HepG2 (cell line): Measurements from ENCODE around the gene OR52A1. TPM values are rescaled to one million over a fixed set of nuclear protein-coding genes. Genes with fewer than 3 reads are reported as not detected.

ENCODE experiments used
- ATAC-seq: fragments of 200-7000 bp; cut with Tn5 transposase; 3 replicates; pipeline ENCODE4 v1.9.1; 2020; ENCODE audit warnings: mild to moderate bottlenecking, moderate library complexity
- BruUV-seq: library from RNA; stranded (reverse); fragments of 400-500 nt; replicated peaks from 2 replicates; lab custom pipeline; 2021; lab: Mats Ljungman, UMichigan
- CTCF ChIA-PET: fragments of 300-600 bp; formaldehyde crosslinking; extraction: SDS; loops from one replicate; lab custom pipeline; 2021; ENCODE audit warnings: low total read pairs, inconsistent platforms, low intra/inter-chr PET ratio; lab: Yijun Ruan, JAX
- POLR2A ChIA-PET: fragments of 350-600 bp; sonication (Branson Sonifier 250); formaldehyde crosslinking; loops from one replicate; lab custom pipeline; 2020; ENCODE audit warnings: antibody characterized with exemption, inconsistent platforms; lab: Yijun Ruan, JAX
- DNase-seq: peaks from one replicate; pipeline ENCODE4 v3.0.0-alpha.2; 2015; ENCODE audit warnings: low spot score
- FAIRE-seq: peaks from 3 replicates; lab custom pipeline; 2011; peaks lifted over from hg19 to GRCh38; lab: Jason Lieb, UNC
- H2AFZ ChIP-seq: one replicate; pipeline ENCODE4 v1.6.1; 2011; ENCODE audit warnings: low read length, inconsistent platforms
- H3K27ac ChIP-seq: fragments of 300-600 bp; 3 replicates; pipeline ENCODE4 v1.8.0; 2011; ENCODE audit warnings: mixed run types, mild to moderate bottlenecking, mixed read lengths, low read length, inconsistent platforms; ENCODE audit not compliant: insufficient read depth; ENCODE audit errors: extremely low read length
- H3K27me3 ChIP-seq, 2 experiments: fragments of 200-600 bp in 1 of 2; 2 replicates in 1 of 2; 3 replicates in 1 of 2; pipeline versions ENCODE4 v1.6.0 to v1.8.0; 2011; ENCODE audit warnings: low read length in 2 of 2, mild to moderate bottlenecking in 2 of 2, moderate library complexity in 2 of 2, inconsistent platforms in 1 of 2; ENCODE audit not compliant: insufficient read depth in 2 of 2, control insufficient read depth in 1 of 2
- H3K36me3 ChIP-seq, 2 experiments: fragments of 200-600 bp in 1 of 2; replicated peaks in 1 of 2; 2 replicates in 1 of 2; 3 replicates in 1 of 2; pipeline versions ENCODE4 v1.5.1 to v1.8.0; 2011; ENCODE audit warnings: low read length in 2 of 2, inconsistent platforms in 1 of 2; ENCODE audit not compliant: insufficient read depth in 2 of 2, control insufficient read depth in 1 of 2
- H3K4me1 ChIP-seq: 2 replicates; pipeline ENCODE4 v1.5.1; 2012; ENCODE audit warnings: low read length, inconsistent platforms; ENCODE audit not compliant: insufficient read depth
- H3K4me2 ChIP-seq: 2 replicates; pipeline ENCODE4 v1.6.0; 2011; ENCODE audit warnings: low read depth, low read length, inconsistent platforms
- H3K4me3 ChIP-seq, 3 experiments: fragments of 200-600 bp in 1 of 3; sonication (generic), shearing (Covaris generic) in 1 of 3; replicated peaks in 1 of 3; 2 replicates each; pipeline ENCODE4 v1.5.1; 2011 to 2016; ENCODE audit warnings: low read length in 3 of 3, inconsistent platforms in 2 of 3, low read depth in 2 of 3, mild to moderate bottlenecking in 2 of 3, control low read depth in 1 of 3, mixed read lengths in 1 of 3; ENCODE audit not compliant: insufficient read depth in 1 of 3
- H3K79me2 ChIP-seq: one replicate; pipeline ENCODE4 v1.6.1; 2011; ENCODE audit warnings: low read length, inconsistent platforms; ENCODE audit not compliant: insufficient read depth
- H3K9ac ChIP-seq: 2 replicates; pipeline ENCODE4 v1.6.0; 2011; ENCODE audit warnings: mild to moderate bottlenecking, low read depth, low read length, inconsistent platforms; ENCODE audit not compliant: insufficient read depth
- H3K9me3 ChIP-seq: 2 replicates; pipeline ENCODE4 v1.5.1; 2012; ENCODE audit warnings: mild to moderate bottlenecking, low read length
- H4K20me1 ChIP-seq: 2 replicates; pipeline ENCODE4 v1.6.0; 2011; ENCODE audit warnings: inconsistent platforms, mild to moderate bottlenecking, low read length, moderate library complexity; ENCODE audit not compliant: insufficient read depth
- CEBPB ChIP-seq: IDR thresholded peaks from 2 replicates; pipeline ENCODE4 v1.6.1; 2011; ENCODE audit warnings: low read depth, low read length, improper control_type of control experiment, borderline replicate concordance
- CEBPG ChIP-seq: IDR thresholded peaks from 2 replicates; pipeline ENCODE4 v1.6.1; 2016
- RAD21 ChIP-seq: fragments of 450-650 bp; formaldehyde crosslinking; IDR thresholded peaks from 2 replicates; pipeline ENCODE4 v1.5.0; 2020; ENCODE audit warnings: mild to moderate bottlenecking
- SMC3 ChIP-seq: IDR thresholded peaks from 2 replicates; pipeline ENCODE4 v1.6.1; 2011; ENCODE audit warnings: low read length, improper control_type of control experiment
- SRSF9 ChIP-seq: fragments of 200-400 bp; formaldehyde crosslinking; IDR thresholded peaks from 2 replicates; pipeline ENCODE4 v1.6.1; 2018; ENCODE audit warnings: borderline replicate concordance, mild to moderate bottlenecking, low read depth, low read length; ENCODE audit not compliant: insufficient read depth, poor library complexity, severe bottlenecking
- STAG1 ChIP-seq: sonication (generic); formaldehyde crosslinking; IDR thresholded peaks from 2 replicates; pipeline ENCODE4 v1.4.0; 2020; ENCODE audit warnings: missing genetic modification reagents
- ZNF354B ChIP-seq: sonication (generic); formaldehyde crosslinking; IDR thresholded peaks from 2 replicates; pipeline ENCODE4 v1.8.0; 2022; ENCODE audit warnings: mild to moderate bottlenecking, missing genetic modification reagents
- WGBS: methylation state at CpG from one replicate; pipeline ENCODE4 v1.1.6; 2017; ENCODE audit warnings: low lambda C conversion rate; 5-methylcytosine and 5-hydroxymethylcytosine counted together
- in situ Hi-C: cut with HindIII; loops from 2 replicates; pipeline ENCODE4 v1.10.0; 2017; ENCODE audit warnings: low pct_unique_long_range_greater_than_20kb; ENCODE audit not compliant: extremely low pct_ligation_motif_present
- intact Hi-C: fragments of 100-400 bp; cut with micrococcal nuclease; formaldehyde crosslinking; loops from one replicate; pipeline ENCODE4 v1.10.0; 2022; ENCODE audit not compliant: unreplicated experiment
- polyA plus RNA-seq, 8 experiments: library from polyadenylated mRNA; depleted of rRNA in 3 of 8; stranded (reverse) in 7 of 8; unstranded in 1 of 8; fragments of >200 nt; fragmentation: Illumina TruSeq in 4 of 8; extraction: Trizol in 4 of 8; gene quantifications; 2 replicates each; pipeline versions ENCODE4 v1.2.1 to v1.2.3, GENCODE V29; 2011 to 2016; ENCODE audit warnings: low read depth in 4 of 8, missing spikeins in 1 of 8, mixed read lengths in 1 of 8; ENCODE audit not compliant: insufficient read depth in 1 of 8
- total RNA-seq, 5 experiments: library from RNA; depleted of rRNA; stranded (reverse); fragments of >200 nt; fragmentation: Illumina TruSeq; extraction: Trizol; gene quantifications; 2 replicates each; pipeline ENCODE4 v1.2.3, GENCODE V29; 2016; ENCODE audit warnings: low read depth in 1 of 5
- TF ChIP-seq, protein P1 (sequence below): fragments of 450-650 bp; IDR thresholded peaks from 2 replicates; pipeline ENCODE4 v1.6.1; 2016
- TF ChIP-seq, protein P2 (sequence below): sonication (generic); formaldehyde crosslinking; IDR thresholded peaks from 2 replicates; pipeline ENCODE4 v1.5.0; 2020; ENCODE audit warnings: mild to moderate bottlenecking, missing genetic modification reagents, moderate library complexity

Gene OR52A1
- total and polyA plus RNA-seq, 2 of the 13 experiments (the other 11 are each of a cell fraction or from before 2014, with no cell fraction given): not detected

DNA sequence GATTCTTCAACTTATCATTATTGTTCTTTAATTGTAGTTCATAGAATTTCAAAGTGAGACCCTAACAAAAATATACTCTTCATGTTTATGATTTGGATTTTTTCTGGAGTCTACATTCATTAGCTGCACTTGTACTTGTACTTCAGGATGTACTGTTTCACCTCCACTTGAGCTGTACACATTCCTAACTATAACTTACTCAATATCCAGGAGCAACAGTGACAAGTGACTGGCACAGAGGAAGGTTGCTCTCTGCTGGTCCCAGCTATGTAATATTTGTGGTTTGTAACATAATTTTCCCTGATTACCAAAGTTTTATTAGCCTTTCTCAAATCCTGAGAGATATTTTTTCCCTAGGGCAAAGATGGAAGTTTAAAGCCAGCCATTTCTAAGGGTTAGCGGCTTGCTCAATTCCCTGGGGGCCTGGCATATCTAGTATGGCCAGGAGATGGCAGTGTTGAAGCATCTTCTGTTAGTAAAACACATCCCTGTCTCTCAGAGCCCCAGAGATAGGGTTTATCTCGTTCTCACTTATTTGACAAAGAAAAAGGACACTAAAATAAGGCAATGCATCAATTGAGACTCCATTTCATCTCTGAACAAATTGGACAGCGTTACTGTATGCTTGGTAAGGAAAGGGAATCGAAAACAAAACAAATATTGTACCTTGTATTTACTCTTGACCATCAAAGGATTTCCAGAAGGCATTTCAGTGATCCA, 30.6 kb downstream of the OR52A1 start:
- H3K36me3 ChIP-seq: no peaks in the 10 kb centered on the region
- H2AFZ ChIP-seq: no peak overlapping the region
- no peak overlapping the region for H3K27ac ChIP-seq
- TF ChIP-seq, protein P1, sequence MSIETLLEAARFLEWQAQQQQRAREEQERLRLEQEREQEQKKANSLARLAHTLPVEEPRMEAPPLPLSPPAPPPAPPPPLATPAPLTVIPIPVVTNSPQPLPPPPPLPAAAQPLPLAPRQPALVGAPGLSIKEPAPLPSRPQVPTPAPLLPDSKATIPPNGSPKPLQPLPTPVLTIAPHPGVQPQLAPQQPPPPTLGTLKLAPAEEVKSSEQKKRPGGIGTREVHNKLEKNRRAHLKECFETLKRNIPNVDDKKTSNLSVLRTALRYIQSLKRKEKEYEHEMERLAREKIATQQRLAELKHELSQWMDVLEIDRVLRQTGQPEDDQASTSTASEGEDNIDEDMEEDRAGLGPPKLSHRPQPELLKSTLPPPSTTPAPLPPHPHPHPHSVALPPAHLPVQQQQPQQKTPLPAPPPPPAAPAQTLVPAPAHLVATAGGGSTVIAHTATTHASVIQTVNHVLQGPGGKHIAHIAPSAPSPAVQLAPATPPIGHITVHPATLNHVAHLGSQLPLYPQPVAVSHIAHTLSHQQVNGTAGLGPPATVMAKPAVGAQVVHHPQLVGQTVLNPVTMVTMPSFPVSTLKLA: no peak
- TF ChIP-seq SMC3 (peak; percentile 41; the same call in 1 of the 2 replicates), CEBPB (peak; percentile 40; the same call in 1 of the 2 replicates), SRSF9 (no peak), STAG1 (peak; percentile 71), RAD21 (CRISPR knock-in tag) (peak; percentile 33; the same call in 1 of the 2 replicates), ZNF354B (CRISPR knock-in tag) (no peak), CEBPG (CRISPR knock-in tag) (peak; percentile 18; the same call in 1 of the 2 replicates)
- TF ChIP-seq, protein P2, sequence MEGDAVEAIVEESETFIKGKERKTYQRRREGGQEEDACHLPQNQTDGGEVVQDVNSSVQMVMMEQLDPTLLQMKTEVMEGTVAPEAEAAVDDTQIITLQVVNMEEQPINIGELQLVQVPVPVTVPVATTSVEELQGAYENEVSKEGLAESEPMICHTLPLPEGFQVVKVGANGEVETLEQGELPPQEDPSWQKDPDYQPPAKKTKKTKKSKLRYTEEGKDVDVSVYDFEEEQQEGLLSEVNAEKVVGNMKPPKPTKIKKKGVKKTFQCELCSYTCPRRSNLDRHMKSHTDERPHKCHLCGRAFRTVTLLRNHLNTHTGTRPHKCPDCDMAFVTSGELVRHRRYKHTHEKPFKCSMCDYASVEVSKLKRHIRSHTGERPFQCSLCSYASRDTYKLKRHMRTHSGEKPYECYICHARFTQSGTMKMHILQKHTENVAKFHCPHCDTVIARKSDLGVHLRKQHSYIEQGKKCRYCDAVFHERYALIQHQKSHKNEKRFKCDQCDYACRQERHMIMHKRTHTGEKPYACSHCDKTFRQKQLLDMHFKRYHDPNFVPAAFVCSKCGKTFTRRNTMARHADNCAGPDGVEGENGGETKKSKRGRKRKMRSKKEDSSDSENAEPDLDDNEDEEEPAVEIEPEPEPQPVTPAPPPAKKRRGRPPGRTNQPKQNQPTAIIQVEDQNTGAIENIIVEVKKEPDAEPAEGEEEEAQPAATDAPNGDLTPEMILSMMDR: peak; percentile 76
- TF ChIP-seq, all 625 proteins: peak for 6
- H3K4me1 ChIP-seq: no peaks in the 10 kb centered on the region
- ChIA-PET POLR2A (no interaction called here), CTCF (interaction anchor here (1.5 to 3.0 kb wide), 3 partner anchors 167 to 684 kb away, joined by 5 to 18 read pairs (median 6); partner anchors contain the start of gene OR52N2)
- H3K4me2 ChIP-seq: no peak overlapping the region
- FAIRE-seq (no peak), DNase-seq (peak; percentile 46), ATAC-seq (peak; percentile 86)
- no peak overlapping the region for H3K9ac ChIP-seq
- in situ Hi-C loops: loop anchor here (10.0 kb wide), 1 partner anchor 261 kb away; the partner anchor contains the start of gene OR51M1
- H3K79me2 ChIP-seq: no peaks in the 10 kb centered on the region
- no peaks in the 10 kb centered on the region for H3K9me3 ChIP-seq
- no peaks in the 10 kb centered on the region for H4K20me1 ChIP-seq
- intact Hi-C loops: no loop called here
- BruUV-seq: no TSS peak
- no peak overlapping the region for H3K4me3 ChIP-seq
- H3K27me3 ChIP-seq: peaks cover 0 to 4% of the 10 kb centered on the region in 2 experiments; a peak in 1 of 5 replicates
- 2% methylated on average over 4 of the region's 4 CpGs for WGBS
